CD14-positive monocyte (primary cell): ENCODE measurements around the gene KIF1B. TPM values are rescaled to one million over a fixed set of nuclear protein-coding genes. Genes with fewer than 3 reads are reported as not detected.

Experiments
- DNase-seq, 3 donors: peaks; one replicate each; pipeline ENCODE4 v3.0.0-alpha.2; 2011 to 2022
- H2AFZ ChIP-seq: 2 replicates; pipeline ENCODE4 v1.6.0; 2012; ENCODE audit warnings: mild to moderate bottlenecking, low read depth, low read length, inconsistent platforms; ENCODE audit not compliant: insufficient read depth, poor library complexity, severe bottlenecking
- H3K27ac ChIP-seq, 2 donors: 1 replicate in 1 of 2; 2 replicates in 1 of 2; pipeline ENCODE4 v1.5.1; 2012 to 2013; ENCODE audit warnings: low read length in 2 of 2, control low read depth in 1 of 2, inconsistent platforms in 1 of 2, low read depth in 1 of 2, mild to moderate bottlenecking in 1 of 2
- H3K27me3 ChIP-seq, 2 donors: one replicate each; pipeline versions ENCODE4 v1.6.0 to v1.6.1; 2011 to 2013; ENCODE audit warnings: low read length in 2 of 2; ENCODE audit not compliant: control insufficient read depth in 2 of 2, insufficient read depth in 2 of 2
- H3K36me3 ChIP-seq, 2 donors: replicated peaks in 1 of 2; 1 replicate in 1 of 2; 2 replicates in 1 of 2; pipeline versions ENCODE4 v1.5.1 to v1.6.1; 2012 to 2013; ENCODE audit warnings: low read length in 2 of 2, control low read depth in 1 of 2, inconsistent platforms in 1 of 2, mild to moderate bottlenecking in 1 of 2; ENCODE audit not compliant: insufficient read depth in 2 of 2, control insufficient read depth in 1 of 2
- H3K4me1 ChIP-seq, 2 donors: 1 replicate in 1 of 2; 2 replicates in 1 of 2; pipeline versions ENCODE4 v1.5.1 to v1.6.1; 2012 to 2013; ENCODE audit warnings: low read length in 2 of 2, control low read depth in 1 of 2, inconsistent platforms in 1 of 2, mild to moderate bottlenecking in 1 of 2, moderate library complexity in 1 of 2; ENCODE audit not compliant: insufficient read depth in 2 of 2, control insufficient read depth in 1 of 2
- H3K4me2 ChIP-seq: replicated peaks from 2 replicates; pipeline ENCODE3; 2012; ENCODE audit warnings: low read length, moderate library complexity, mild to moderate bottlenecking; ENCODE audit not compliant: poor library complexity, severe bottlenecking; ENCODE audit errors: extremely low read depth
- H3K4me3 ChIP-seq, 3 experiments: fragments of 200-600 bp in 1 of 3; sonication (generic) in 1 of 3; replicated peaks in 1 of 3; 1 replicate in 2 of 3; 2 replicates in 1 of 3; pipeline ENCODE4 v1.5.1; 2011 to 2013; ENCODE audit warnings: low read length in 3 of 3, mild to moderate bottlenecking in 3 of 3, control low read depth in 2 of 3, low read depth in 2 of 3, inconsistent platforms in 1 of 3, moderate library complexity in 1 of 3
- H3K79me2 ChIP-seq: 2 replicates; pipeline ENCODE4 v1.6.0; 2012; ENCODE audit warnings: mild to moderate bottlenecking, control low read depth, inconsistent platforms, low read length, moderate library complexity; ENCODE audit not compliant: insufficient read depth
- H3K9ac ChIP-seq: 2 replicates; pipeline ENCODE4 v1.6.0; 2017; ENCODE audit warnings: low read length, mild to moderate bottlenecking; ENCODE audit not compliant: insufficient read depth, poor library complexity, severe bottlenecking
- H3K9me3 ChIP-seq, 2 donors: replicated peaks in 1 of 2; 1 replicate in 1 of 2; 2 replicates in 1 of 2; pipeline versions ENCODE4 v1.5.1 to v1.6.1; 2012 to 2013; ENCODE audit warnings: low read length in 2 of 2, control low read depth in 1 of 2; ENCODE audit not compliant: control insufficient read depth in 1 of 2, insufficient read depth in 1 of 2
- H4K20me1 ChIP-seq: 2 replicates; pipeline ENCODE4 v1.6.0; 2012; ENCODE audit warnings: mild to moderate bottlenecking, low read length, control low read depth, moderate library complexity; ENCODE audit not compliant: insufficient read depth
- H3K27ac Mint-ChIP-seq, 7 donors: one replicate each; pipeline ENCODE4 v1.8.0; 2020; ENCODE audit warnings: mild to moderate bottlenecking in 7 of 7, mixed read lengths in 7 of 7, moderate library complexity in 6 of 7, inconsistent platforms in 2 of 7
- H3K27me3 Mint-ChIP-seq, 3 donors: one replicate each; pipeline ENCODE4 v1.8.0; 2021 to 2022; ENCODE audit warnings: low read depth in 3 of 3, mild to moderate bottlenecking in 3 of 3, mixed read lengths in 3 of 3, moderate library complexity in 3 of 3, inconsistent platforms in 1 of 3
- H3K36me3 Mint-ChIP-seq, 2 donors: one replicate each; pipeline ENCODE4 v1.8.0; 2020; ENCODE audit warnings: mixed read lengths in 2 of 2, inconsistent platforms in 1 of 2, mild to moderate bottlenecking in 1 of 2
- H3K4me1 Mint-ChIP-seq: one replicate; pipeline ENCODE4 v1.8.0; 2020; ENCODE audit warnings: mild to moderate bottlenecking, mixed read lengths
- H3K4me3 Mint-ChIP-seq, 2 donors: one replicate each; pipeline ENCODE4 v1.8.0; 2020; ENCODE audit warnings: mild to moderate bottlenecking in 2 of 2, mixed read lengths in 2 of 2, moderate library complexity in 1 of 2
- H3K9me3 Mint-ChIP-seq, 7 donors: one replicate each; pipeline ENCODE4 v1.8.0; 2020 to 2022; ENCODE audit warnings: mixed read lengths in 7 of 7, mild to moderate bottlenecking in 6 of 7, moderate library complexity in 6 of 7, inconsistent platforms in 2 of 7
- WGBS: methylation state at CpG from one replicate; pipeline ENCODE4 v1.1.5; 2013; ENCODE audit warnings: missing lambda C conversion rate; ENCODE audit not compliant: insufficient coverage; 5-methylcytosine and 5-hydroxymethylcytosine counted together
- intact Hi-C, 2 donors: fragments of 100-400 bp; cut with micrococcal nuclease; formaldehyde crosslinking; loops; one replicate each; pipeline versions ENCODE4 v1.15.0 to v1.15.1; 2023
- polyA plus RNA-seq, 3 donors: library from polyadenylated mRNA; depleted of rRNA in 1 of 3; unstranded in 2 of 3; stranded (reverse) in 1 of 3; fragments of 300-500 nt in 2 of 3; fragments of >200 nt in 1 of 3; fragmentation: Illumina TruSeq in 2 of 3; gene quantifications; 1 replicate in 2 of 3; 2 replicates in 1 of 3; pipeline ENCODE4 v1.2.3, GENCODE V29; 2012 to 2021
- TF ChIP-seq, protein P1 (sequence below): fragments of 200-600 bp; IDR thresholded peaks from one replicate; pipeline ENCODE4 v1.8.0; 2022; ENCODE audit warnings: antibody characterized with exemption, mild to moderate bottlenecking

Gene KIF1B
- polyA plus RNA-seq, 3 donors = 3.0 to 7.0 (median 3.3) TPM

DNA sequence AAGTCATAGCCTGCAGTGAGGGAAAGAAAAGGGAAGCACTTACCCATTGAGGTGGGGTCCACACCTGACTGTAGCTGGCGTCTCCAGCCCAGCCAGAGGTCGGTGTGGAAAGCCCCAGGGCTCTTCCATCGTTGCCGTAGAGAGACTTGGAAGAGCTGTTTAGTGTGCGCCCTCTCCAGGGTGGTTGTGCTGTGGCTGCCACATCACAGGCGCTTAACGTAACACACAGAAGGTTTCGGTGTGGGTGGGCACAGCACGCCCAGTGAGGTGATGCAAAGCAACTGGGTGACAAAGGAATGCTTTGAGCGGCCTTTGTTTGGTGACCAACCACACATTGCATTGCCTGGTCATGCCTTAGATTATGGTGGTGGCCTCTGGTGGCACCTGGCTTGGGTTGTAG, 36.8 kb upstream of the KIF1B start:
- peaks cover 64 to 87% of the 10 kb centered on the region in 2 donors for H3K36me3 Mint-ChIP-seq
- TF ChIP-seq, protein P1, sequence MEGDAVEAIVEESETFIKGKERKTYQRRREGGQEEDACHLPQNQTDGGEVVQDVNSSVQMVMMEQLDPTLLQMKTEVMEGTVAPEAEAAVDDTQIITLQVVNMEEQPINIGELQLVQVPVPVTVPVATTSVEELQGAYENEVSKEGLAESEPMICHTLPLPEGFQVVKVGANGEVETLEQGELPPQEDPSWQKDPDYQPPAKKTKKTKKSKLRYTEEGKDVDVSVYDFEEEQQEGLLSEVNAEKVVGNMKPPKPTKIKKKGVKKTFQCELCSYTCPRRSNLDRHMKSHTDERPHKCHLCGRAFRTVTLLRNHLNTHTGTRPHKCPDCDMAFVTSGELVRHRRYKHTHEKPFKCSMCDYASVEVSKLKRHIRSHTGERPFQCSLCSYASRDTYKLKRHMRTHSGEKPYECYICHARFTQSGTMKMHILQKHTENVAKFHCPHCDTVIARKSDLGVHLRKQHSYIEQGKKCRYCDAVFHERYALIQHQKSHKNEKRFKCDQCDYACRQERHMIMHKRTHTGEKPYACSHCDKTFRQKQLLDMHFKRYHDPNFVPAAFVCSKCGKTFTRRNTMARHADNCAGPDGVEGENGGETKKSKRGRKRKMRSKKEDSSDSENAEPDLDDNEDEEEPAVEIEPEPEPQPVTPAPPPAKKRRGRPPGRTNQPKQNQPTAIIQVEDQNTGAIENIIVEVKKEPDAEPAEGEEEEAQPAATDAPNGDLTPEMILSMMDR = no peak
- peaks cover 52 to 79% of the 10 kb centered on the region in 2 donors for H3K36me3 ChIP-seq
- DNase-seq = no peak
- H3K4me1 ChIP-seq = no peaks in the 10 kb centered on the region
- H3K27ac ChIP-seq = no peak overlapping the region
- H3K4me3 Mint-ChIP-seq = no peak overlapping the region
- no peak overlapping the region for H3K4me3 ChIP-seq
- no peaks in the 10 kb centered on the region for H3K4me1 Mint-ChIP-seq
- H3K27me3 ChIP-seq = no peaks in the 10 kb centered on the region
- H3K9me3 ChIP-seq = no peaks in the 10 kb centered on the region
- no peak overlapping the region for H2AFZ ChIP-seq
- H3K79me2 ChIP-seq = no peaks in the 10 kb centered on the region
- no peak overlapping the region for H3K9ac ChIP-seq
- H3K27me3 Mint-ChIP-seq = no peaks in the 10 kb centered on the region
- no peak overlapping the region for H3K4me2 ChIP-seq
- peak overlapping the region in 1 of 7 donors; percentile 50 for H3K27ac Mint-ChIP-seq
- H4K20me1 ChIP-seq = no peaks in the 10 kb centered on the region
- intact Hi-C loops = no loop called here
- 99% methylated on average over 10 of the region's 10 CpGs for WGBS
- H3K9me3 Mint-ChIP-seq = peaks cover 0 to 4% (median 0%) of the 10 kb centered on the region in 7 donors

DNA sequence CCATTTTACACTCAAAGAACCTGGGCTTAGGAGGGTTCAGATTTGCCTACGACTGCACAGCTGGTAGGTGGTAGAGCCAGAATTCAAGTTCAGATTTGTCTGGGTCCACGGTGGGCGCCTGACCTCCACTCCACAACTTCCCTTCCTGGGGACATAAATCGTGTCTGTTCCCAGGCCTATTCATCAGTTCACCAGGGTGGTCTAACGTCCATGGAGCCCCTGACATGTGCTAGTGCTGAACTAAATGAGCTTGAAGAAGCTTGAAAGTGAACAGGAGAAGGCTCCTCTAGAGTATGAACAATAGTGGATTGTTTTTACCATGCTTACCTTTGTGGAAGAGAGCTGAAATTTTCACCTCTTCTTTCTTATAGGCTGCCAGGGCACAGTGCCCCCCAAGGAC, 32.5 kb upstream of the KIF1B start:
- Histone ChIP-seq H3K27ac (no peak overlapping the region), H4K20me1 (no peaks in the 10 kb centered on the region), H2AFZ (no peak overlapping the region), H3K27me3 (no peaks in the 10 kb centered on the region), H3K79me2 (no peaks in the 10 kb centered on the region), H3K4me1 (no peaks in the 10 kb centered on the region), H3K9me3 (no peaks in the 10 kb centered on the region), H3K4me3 (no peak overlapping the region), H3K4me2 (no peak overlapping the region), H3K9ac (no peak overlapping the region), H3K36me3 (peaks cover 38 to 65% of the 10 kb centered on the region in 2 donors)
- no peaks in the 10 kb centered on the region for H3K27me3 Mint-ChIP-seq
- no peak overlapping the region for H3K4me3 Mint-ChIP-seq
- DNase-seq = no peak
- H3K9me3 Mint-ChIP-seq = peaks cover 0 to 4% (median 0%) of the 10 kb centered on the region in 7 donors
- no CpG with 5 or more reads among the region's 5 CpGs for WGBS
- TF ChIP-seq, protein P1 = no peak
- intact Hi-C loops = no loop called here
- peak overlapping the region in 1 of 7 donors; percentile 53 for H3K27ac Mint-ChIP-seq
- peaks cover 2% of the 10 kb centered on the region for H3K4me1 Mint-ChIP-seq
- peaks cover 56 to 74% of the 10 kb centered on the region in 2 donors for H3K36me3 Mint-ChIP-seq
